NCI-H1417 treated with DMSO at 0.1 percent for 48 hours (cell line): ENCODE data around the gene ASB9.
"Not testable (repeated sequence)": the region's sequence is repeated elsewhere in the genome, so short reads cannot be mapped to it uniquely, and the experiment has no call there.

Source experiments
- DNase-seq: peaks from one replicate; lab custom pipeline; 2025; lab: John Stamatoyannopoulos, UW

The ASB9 gene, protein sequence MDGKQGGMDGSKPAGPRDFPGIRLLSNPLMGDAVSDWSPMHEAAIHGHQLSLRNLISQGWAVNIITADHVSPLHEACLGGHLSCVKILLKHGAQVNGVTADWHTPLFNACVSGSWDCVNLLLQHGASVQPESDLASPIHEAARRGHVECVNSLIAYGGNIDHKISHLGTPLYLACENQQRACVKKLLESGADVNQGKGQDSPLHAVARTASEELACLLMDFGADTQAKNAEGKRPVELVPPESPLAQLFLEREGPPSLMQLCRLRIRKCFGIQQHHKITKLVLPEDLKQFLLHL

GRCh38 chrX:15269618-15270521, at the start of gene ASB9:
ASB9 (minus strand) TSS chrX:15270083; CDS start chrX:15269874, 209 bp downstream.
- DNase-seq, result no peak

GRCh38 chrX:15319075-15319474, 49.2 kb upstream of the ASB9 start:
- DNase-seq, result no peak

- no peak for DNase-seq
Measured at GRCh38 chrX:15315509-15315908, 45.6 kb upstream of the ASB9 start, which contains the start of gene ASB11. ASB11 (minus strand) TSS chrX:15315640; CDS start chrX:15315605, 35 bp downstream.

- DNase-seq, result no peak
Measured at GRCh38 chrX:15314472-15314871, 44.6 kb upstream of the ASB9 start.

DNA sequence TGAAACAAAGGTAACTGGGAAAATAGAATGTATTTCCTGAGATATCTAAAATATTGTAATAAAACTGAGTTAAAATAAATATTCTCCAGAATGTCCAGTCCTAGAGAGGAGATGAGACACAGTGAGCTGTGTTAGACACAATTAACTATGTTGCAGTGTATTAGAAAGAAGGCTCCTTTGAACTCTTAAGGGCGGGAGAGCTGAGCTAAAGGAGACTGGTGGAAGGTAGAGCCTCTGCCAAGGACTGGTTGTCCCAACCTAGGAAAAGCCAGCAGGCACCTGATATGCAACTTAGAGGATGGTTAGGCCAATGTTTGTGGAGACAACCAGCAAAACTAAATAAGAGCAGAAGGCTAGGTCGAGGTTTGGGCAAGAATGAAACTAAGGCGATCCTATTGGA, 41.2 kb upstream of the ASB9 start:
- no peak for DNase-seq

DNA sequence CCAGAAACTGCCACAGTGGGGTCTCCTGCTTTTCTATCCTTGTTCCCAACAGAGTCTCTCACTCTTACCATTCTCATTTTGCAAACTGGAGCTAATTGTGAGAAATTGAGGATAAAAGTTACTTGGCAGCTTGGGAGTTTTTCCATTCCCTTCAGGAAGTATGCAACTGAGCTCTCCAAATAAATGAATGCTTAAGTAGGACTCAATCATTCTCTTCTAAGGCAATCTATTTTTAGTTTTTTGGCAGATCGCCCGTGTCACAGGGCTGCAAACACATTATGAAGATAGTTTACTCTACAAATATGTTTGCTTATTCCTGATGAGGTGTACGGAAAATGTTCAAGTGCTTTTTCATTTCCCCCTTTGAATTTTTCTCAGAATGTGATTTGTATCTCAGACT, 40.2 kb upstream of the ASB9 start:
- peak; percentile 45 for DNase-seq

DNA sequence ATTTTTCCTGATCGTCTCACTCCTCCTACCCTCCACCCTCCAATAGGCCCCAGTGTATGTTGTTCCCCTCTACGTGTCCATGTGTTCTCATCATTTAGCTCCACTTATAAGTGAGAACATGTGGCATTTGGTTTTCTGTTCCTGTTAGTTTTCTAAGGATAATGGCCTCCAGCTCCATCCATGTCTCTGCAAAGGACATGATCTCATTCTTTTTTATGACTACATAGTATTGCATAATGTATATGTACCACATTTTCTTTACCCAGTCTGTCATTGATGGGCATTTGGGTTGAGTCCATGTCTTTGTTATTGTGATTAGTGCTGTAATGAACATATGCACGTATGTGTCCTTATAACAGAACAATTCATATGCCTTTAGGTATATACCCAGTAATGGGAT, 36.0 kb upstream of the ASB9 start:
- not testable (repeated sequence) for DNase-seq

GRCh38 chrX:15301924-15302323, 32.0 kb upstream of the ASB9 start:
- no peak for DNase-seq

- peak; percentile 3 for DNase-seq
Measured at GRCh38 chrX:15299941-15300851, 30.3 kb upstream of the ASB9 start.

- no peak for DNase-seq
Measured at GRCh38 chrX:15298780-15299179, 28.9 kb upstream of the ASB9 start.

- DNase-seq, result no peak
Measured at GRCh38 chrX:15298201-15298600, 28.3 kb upstream of the ASB9 start.

DNA sequence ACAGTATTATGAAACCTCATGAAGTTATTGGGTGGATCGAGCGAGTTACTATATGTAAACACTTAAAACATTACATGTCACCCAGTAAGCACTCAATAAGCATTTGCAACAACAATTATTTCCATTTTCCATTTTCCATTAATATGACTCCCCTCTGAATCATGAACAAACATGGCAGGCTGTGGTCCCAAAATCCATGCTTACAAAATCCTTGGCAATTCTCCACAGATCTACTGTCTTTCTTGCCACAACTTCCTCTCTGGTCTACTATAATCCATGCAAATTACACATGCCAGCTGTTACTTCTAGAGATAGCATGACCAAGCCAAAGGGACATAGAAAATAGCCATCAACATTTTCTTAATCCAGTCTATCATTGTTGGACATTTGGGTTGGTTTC, 23.6 kb upstream of the ASB9 start:
- DNase-seq, result no peak

GRCh38 chrX:15292861-15293260, 23.0 kb upstream of the ASB9 start:
- no peak for DNase-seq

- no peak for DNase-seq
Measured at GRCh38 chrX:15277604-15278003, 7.7 kb upstream of the ASB9 start.

GRCh38 chrX:15274946-15275345, 5.1 kb upstream of the ASB9 start:
- no peak for DNase-seq

GRCh38 chrX:15273275-15273674, 3.4 kb upstream of the ASB9 start:
- DNase-seq, result not testable (repeated sequence)

DNA sequence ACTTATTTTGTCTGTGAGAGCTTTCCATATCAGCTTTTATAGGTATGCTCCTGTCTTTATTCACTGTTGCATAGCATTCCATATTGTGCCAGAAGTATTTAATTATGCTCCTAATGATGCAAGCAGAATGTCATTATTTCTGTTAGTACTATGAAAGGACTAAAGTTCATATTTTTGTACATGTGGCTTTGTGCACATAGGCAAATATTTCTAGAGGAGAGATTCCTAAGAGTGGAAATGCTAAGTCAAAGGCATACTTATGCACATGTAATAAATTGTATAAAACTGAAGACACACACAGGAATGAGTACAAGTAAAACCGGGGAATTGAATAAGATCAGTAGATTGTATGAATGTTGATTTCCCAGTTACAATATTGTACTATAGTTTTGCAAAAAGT, 1.9 kb upstream of the ASB9 start:
- DNase-seq, result no peak

- DNase-seq, result no peak
Measured at GRCh38 chrX:15269120-15269519, 763 bp downstream of the ASB9 start.

DNA sequence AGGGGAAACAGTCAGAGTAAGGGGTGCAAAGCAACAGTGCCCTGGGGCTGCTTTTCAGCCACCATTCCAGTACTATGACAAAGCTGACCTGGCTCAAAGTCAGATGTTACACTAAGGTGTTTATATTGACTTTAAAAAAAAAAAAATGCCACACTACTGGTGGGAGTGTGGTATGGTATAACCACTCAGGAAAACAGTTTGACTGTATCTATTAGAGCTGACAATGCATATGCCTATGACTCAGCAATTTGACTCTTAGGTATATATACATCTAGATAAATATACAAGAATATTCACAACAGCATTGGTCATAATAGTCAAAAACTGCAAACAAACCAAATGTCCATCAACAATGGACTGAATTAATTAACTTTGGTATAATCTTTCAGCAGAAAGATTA, 15.0 kb downstream of the ASB9 start:
- no peak for DNase-seq

GRCh38 chrX:15245896-15246295, 24.0 kb downstream of the ASB9 start:
- no peak for DNase-seq

DNA sequence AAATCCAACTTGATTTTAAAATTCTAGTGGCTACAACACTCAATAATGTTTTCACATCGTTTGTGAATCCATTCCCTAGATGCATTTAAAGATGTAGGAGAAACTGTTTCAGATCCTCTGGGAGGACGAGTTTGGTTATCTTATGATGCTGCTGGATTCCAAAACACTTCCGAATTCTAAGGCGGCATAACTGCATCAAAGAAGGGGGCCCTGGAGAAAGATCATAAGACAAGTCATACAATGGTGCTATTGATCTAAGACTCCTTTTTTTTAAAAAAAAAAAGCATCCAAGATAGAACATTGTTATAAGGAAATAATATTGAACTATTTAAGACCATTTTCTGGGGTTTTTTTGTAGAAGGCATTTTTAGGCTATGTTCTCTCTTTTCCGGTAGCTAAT, 25.5 kb downstream of the ASB9 start:
- no peak for DNase-seq

GRCh38 chrX:15242899-15243555, 26.9 kb downstream of the ASB9 start:
- DNase-seq, result no peak
